GM23338 (cell line): ENCODE measurements around the gene SCGB3A2. TPM values are rescaled to one million over a fixed set of nuclear protein-coding genes. Genes with fewer than 3 reads are reported as not detected.

Experiments
- ATAC-seq: fragments of 200-7000 bp; cut with Tn5 transposase; 3 replicates; pipeline ENCODE4 v1.9.1; 2020
- DNase-seq: peaks from one replicate; pipeline ENCODE4 v3.0.0-alpha.2; 2015; ENCODE audit warnings: low spot score
- H2AFZ ChIP-seq: fragments of 200-600 bp; sonication (generic); 2 replicates; pipeline ENCODE4 v1.8.0; 2016; ENCODE audit warnings: antibody characterized with exemption, mild to moderate bottlenecking, moderate library complexity
- H3F3A ChIP-seq: fragments of 200-600 bp; sonication (generic); replicated peaks from 2 replicates; pipeline ENCODE4 v1.8.0; 2017; ENCODE audit warnings: antibody characterized with exemption, mixed run types, low read depth
- H3K27ac ChIP-seq: fragments of 200-600 bp; sonication (generic); 2 replicates; pipeline ENCODE4 v1.6.1; 2016; ENCODE audit warnings: low read depth
- H3K27me3 ChIP-seq: fragments of 200-600 bp; sonication (generic); 2 replicates; pipeline ENCODE4 v1.8.0; 2016; ENCODE audit warnings: mild to moderate bottlenecking, mixed run types, moderate library complexity; ENCODE audit not compliant: insufficient read depth
- H3K36me3 ChIP-seq: fragments of 200-600 bp; sonication (generic); 2 replicates; pipeline ENCODE4 v1.8.0; 2016; ENCODE audit warnings: mild to moderate bottlenecking; ENCODE audit not compliant: insufficient read depth
- H3K4me1 ChIP-seq: fragments of 200-600 bp; sonication (generic); 2 replicates; pipeline ENCODE4 v1.8.0; 2016; ENCODE audit warnings: mild to moderate bottlenecking, moderate library complexity; ENCODE audit not compliant: insufficient read depth
- H3K4me2 ChIP-seq: fragments of 200-600 bp; sonication (generic); 2 replicates; pipeline ENCODE4 v1.7.1; 2017; ENCODE audit warnings: mixed run types
- H3K4me3 ChIP-seq: fragments of 200-600 bp; sonication (generic); 2 replicates; pipeline ENCODE4 v1.6.1; 2016; ENCODE audit warnings: mixed run types
- H3K79me2 ChIP-seq: fragments of 200-600 bp; sonication (generic); replicated peaks from 2 replicates; pipeline ENCODE4 v1.8.0; 2017; ENCODE audit warnings: mild to moderate bottlenecking; ENCODE audit not compliant: insufficient read depth
- H3K9me2 ChIP-seq: fragments of 200-600 bp; sonication (generic); 2 replicates; pipeline ENCODE4 v1.8.0; 2017; ENCODE audit not compliant: insufficient read depth
- H4K20me1 ChIP-seq: fragments of 200-600 bp; sonication (generic); replicated peaks from 2 replicates; pipeline ENCODE4 v1.8.0; 2017; ENCODE audit warnings: mild to moderate bottlenecking; ENCODE audit not compliant: insufficient read depth
- H3K27ac Mint-ChIP-seq: 2 replicates; pipeline ENCODE4 v1.8.0; 2020; ENCODE audit warnings: inconsistent platforms, mild to moderate bottlenecking, moderate library complexity, mixed read lengths
- H3K27me3 Mint-ChIP-seq: 3 replicates; pipeline ENCODE4 v1.8.0; 2022; ENCODE audit warnings: low read depth, mild to moderate bottlenecking, moderate library complexity, mixed read lengths, inconsistent platforms; ENCODE audit not compliant: insufficient read depth, poor library complexity
- H3K36me3 Mint-ChIP-seq: 3 replicates; pipeline ENCODE4 v1.8.0; 2021; ENCODE audit warnings: low read depth, mild to moderate bottlenecking, inconsistent platforms, moderate library complexity, mixed read lengths
- H3K4me1 Mint-ChIP-seq: 3 replicates; pipeline ENCODE4 v1.8.0; 2020; ENCODE audit warnings: mild to moderate bottlenecking, inconsistent platforms, mixed read lengths
- H3K4me3 Mint-ChIP-seq: 3 replicates; pipeline ENCODE4 v1.8.0; 2021; ENCODE audit warnings: moderate library complexity, mild to moderate bottlenecking, inconsistent platforms, mixed read lengths
- H3K9me3 Mint-ChIP-seq: 3 replicates; pipeline ENCODE4 v1.8.0; 2020; ENCODE audit warnings: moderate library complexity, mild to moderate bottlenecking, inconsistent platforms, mixed read lengths
- EZH2 ChIP-seq: fragments of 200-600 bp; sonication (generic); IDR thresholded peaks from one replicate; pipeline ENCODE4 v1.8.0; 2017; ENCODE audit warnings: antibody characterized with exemption, mild to moderate bottlenecking, low read depth; ENCODE audit not compliant: unreplicated experiment
- NANOG ChIP-seq: IDR thresholded peaks from 2 replicates; pipeline ENCODE4 v1.6.1; 2016; ENCODE audit warnings: antibody characterized with exemption, borderline replicate concordance
- POLR2AphosphoS5 ChIP-seq: IDR thresholded peaks from 2 replicates; pipeline ENCODE4 v1.6.1; 2016; ENCODE audit warnings: antibody characterized with exemption, low read depth
- polyA plus RNA-seq: library from polyadenylated mRNA; unstranded; fragments of >200 nt; fragmentation: Nextera tagmentation; extraction: Ambion mirVana; gene quantifications from 2 replicates; pipeline ENCODE4 v1.2.1, GENCODE V29; 2016
- total RNA-seq: library from RNA; depleted of rRNA; stranded (reverse); fragments of >200 nt; shearing (Covaris generic); gene quantifications from 2 replicates; pipeline ENCODE4 v1.2.3, GENCODE V29; 2014
- TF ChIP-seq, protein P1 (sequence below), 2 experiments: fragments of 200-600 bp in 1 of 2; sonication (generic) in 1 of 2; conservative IDR thresholded peaks; 2 replicates each; pipeline versions ENCODE4 v1.5.1 to v1.6.1; 2016 to 2017; ENCODE audit warnings: antibody characterized with exemption in 2 of 2, low read depth in 2 of 2, mild to moderate bottlenecking in 2 of 2, moderate library complexity in 1 of 2
- TF ChIP-seq, protein P2 (sequence below): fragments of 250-450 bp; sonication (Bioruptor Pico); IDR thresholded peaks from 2 replicates; pipeline ENCODE4 v1.5.0; 2020; ENCODE audit warnings: mild to moderate bottlenecking, moderate library complexity

The SCGB3A2 gene
- total and polyA plus RNA-seq, 2 experiments from 2014 or later = 36.1 to 256 TPM

GRCh38 chr5:147895864-147896263 lies 17.4 kb downstream of the SCGB3A2 start:
- H3K9me3 Mint-ChIP-seq = no peaks in the 10 kb centered on the region
- no peak for DNase-seq
- peaks cover 1% of the 10 kb centered on the region for H3K27me3 Mint-ChIP-seq
- no peak overlapping the region for H3K4me3 ChIP-seq
- H3F3A ChIP-seq = no peaks in the 10 kb centered on the region
- no peaks in the 10 kb centered on the region for H3K27me3 ChIP-seq
- H3K4me3 Mint-ChIP-seq = no peak overlapping the region
- H3K27ac Mint-ChIP-seq = no peak overlapping the region
- no peak overlapping the region for H3K27ac ChIP-seq
- H4K20me1 ChIP-seq = no peaks in the 10 kb centered on the region
- peaks cover 16% of the 10 kb centered on the region for H3K4me1 Mint-ChIP-seq
- H3K9me2 ChIP-seq = no peaks in the 10 kb centered on the region
- H3K36me3 Mint-ChIP-seq = no peaks in the 10 kb centered on the region
- TF ChIP-seq, protein P1, sequence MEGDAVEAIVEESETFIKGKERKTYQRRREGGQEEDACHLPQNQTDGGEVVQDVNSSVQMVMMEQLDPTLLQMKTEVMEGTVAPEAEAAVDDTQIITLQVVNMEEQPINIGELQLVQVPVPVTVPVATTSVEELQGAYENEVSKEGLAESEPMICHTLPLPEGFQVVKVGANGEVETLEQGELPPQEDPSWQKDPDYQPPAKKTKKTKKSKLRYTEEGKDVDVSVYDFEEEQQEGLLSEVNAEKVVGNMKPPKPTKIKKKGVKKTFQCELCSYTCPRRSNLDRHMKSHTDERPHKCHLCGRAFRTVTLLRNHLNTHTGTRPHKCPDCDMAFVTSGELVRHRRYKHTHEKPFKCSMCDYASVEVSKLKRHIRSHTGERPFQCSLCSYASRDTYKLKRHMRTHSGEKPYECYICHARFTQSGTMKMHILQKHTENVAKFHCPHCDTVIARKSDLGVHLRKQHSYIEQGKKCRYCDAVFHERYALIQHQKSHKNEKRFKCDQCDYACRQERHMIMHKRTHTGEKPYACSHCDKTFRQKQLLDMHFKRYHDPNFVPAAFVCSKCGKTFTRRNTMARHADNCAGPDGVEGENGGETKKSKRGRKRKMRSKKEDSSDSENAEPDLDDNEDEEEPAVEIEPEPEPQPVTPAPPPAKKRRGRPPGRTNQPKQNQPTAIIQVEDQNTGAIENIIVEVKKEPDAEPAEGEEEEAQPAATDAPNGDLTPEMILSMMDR (conservative IDR thresholded peaks at IDR 0.05; ENCODE audit: low read depth in 2 of 2) = no peak
- TF ChIP-seq, protein P2, sequence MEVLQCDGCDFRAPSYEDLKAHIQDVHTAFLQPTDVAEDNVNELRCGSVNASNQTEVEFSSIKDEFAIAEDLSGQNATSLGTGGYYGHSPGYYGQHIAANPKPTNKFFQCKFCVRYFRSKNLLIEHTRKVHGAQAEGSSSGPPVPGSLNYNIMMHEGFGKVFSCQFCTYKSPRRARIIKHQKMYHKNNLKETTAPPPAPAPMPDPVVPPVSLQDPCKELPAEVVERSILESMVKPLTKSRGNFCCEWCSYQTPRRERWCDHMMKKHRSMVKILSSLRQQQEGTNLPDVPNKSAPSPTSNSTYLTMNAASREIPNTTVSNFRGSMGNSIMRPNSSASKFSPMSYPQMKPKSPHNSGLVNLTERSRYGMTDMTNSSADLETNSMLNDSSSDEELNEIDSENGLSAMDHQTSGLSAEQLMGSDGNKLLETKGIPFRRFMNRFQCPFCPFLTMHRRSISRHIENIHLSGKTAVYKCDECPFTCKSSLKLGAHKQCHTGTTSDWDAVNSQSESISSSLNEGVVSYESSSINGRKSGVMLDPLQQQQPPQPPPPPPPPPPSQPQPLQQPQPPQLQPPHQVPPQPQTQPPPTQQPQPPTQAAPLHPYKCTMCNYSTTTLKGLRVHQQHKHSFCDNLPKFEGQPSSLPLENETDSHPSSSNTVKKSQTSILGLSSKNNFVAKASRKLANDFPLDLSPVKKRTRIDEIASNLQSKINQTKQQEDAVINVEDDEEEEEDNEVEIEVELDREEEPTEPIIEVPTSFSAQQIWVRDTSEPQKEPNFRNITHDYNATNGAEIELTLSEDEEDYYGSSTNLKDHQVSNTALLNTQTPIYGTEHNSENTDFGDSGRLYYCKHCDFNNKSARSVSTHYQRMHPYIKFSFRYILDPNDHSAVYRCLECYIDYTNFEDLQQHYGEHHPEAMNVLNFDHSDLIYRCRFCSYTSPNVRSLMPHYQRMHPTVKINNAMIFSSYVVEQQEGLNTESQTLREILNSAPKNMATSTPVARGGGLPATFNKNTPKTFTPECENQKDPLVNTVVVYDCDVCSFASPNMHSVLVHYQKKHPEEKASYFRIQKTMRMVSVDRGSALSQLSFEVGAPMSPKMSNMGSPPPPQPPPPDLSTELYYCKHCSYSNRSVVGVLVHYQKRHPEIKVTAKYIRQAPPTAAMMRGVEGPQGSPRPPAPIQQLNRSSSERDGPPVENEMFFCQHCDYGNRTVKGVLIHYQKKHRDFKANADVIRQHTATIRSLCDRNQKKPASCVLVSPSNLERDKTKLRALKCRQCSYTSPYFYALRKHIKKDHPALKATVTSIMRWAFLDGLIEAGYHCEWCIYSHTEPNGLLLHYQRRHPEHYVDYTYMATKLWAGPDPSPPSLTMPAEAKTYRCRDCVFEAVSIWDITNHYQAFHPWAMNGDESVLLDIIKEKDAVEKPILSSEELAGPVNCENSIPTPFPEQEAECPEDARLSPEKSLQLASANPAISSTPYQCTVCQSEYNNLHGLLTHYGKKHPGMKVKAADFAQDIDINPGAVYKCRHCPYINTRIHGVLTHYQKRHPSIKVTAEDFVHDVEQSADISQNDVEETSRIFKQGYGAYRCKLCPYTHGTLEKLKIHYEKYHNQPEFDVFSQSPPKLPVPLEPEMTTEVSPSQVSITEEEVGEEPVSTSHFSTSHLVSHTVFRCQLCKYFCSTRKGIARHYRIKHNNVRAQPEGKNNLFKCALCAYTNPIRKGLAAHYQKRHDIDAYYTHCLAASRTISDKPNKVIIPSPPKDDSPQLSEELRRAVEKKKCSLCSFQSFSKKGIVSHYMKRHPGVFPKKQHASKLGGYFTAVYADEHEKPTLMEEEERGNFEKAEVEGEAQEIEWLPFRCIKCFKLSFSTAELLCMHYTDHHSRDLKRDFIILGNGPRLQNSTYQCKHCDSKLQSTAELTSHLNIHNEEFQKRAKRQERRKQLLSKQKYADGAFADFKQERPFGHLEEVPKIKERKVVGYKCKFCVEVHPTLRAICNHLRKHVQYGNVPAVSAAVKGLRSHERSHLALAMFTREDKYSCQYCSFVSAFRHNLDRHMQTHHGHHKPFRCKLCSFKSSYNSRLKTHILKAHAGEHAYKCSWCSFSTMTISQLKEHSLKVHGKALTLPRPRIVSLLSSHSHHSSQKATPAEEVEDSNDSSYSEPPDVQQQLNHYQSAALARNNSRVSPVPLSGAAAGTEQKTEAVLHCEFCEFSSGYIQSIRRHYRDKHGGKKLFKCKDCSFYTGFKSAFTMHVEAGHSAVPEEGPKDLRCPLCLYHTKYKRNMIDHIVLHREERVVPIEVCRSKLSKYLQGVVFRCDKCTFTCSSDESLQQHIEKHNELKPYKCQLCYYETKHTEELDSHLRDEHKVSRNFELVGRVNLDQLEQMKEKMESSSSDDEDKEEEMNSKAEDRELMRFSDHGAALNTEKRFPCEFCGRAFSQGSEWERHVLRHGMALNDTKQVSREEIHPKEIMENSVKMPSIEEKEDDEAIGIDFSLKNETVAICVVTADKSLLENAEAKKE (CRISPR knock-in tag) = no peak
- TF ChIP-seq NANOG = no peak
- no peak for TF ChIP-seq POLR2AphosphoS5
- no peak for TF ChIP-seq EZH2
- ATAC-seq = no peak
- H2AFZ ChIP-seq = no peak overlapping the region
- H3K79me2 ChIP-seq = no peaks in the 10 kb centered on the region
- H3K4me2 ChIP-seq = no peak overlapping the region
- H3K36me3 ChIP-seq = no peaks in the 10 kb centered on the region
- peaks cover 8% of the 10 kb centered on the region for H3K4me1 ChIP-seq
